NCI-H82 treated with DMSO at 0.1 percent for 48 hours (cell line): ENCODE measurements around the gene ACOXL.

Source experiments
- DNase-seq: peaks from one replicate; lab custom pipeline; 2025; ENCODE audit not compliant: unreplicated experiment; lab: John Stamatoyannopoulos, UW

The ACOXL gene

DNA sequence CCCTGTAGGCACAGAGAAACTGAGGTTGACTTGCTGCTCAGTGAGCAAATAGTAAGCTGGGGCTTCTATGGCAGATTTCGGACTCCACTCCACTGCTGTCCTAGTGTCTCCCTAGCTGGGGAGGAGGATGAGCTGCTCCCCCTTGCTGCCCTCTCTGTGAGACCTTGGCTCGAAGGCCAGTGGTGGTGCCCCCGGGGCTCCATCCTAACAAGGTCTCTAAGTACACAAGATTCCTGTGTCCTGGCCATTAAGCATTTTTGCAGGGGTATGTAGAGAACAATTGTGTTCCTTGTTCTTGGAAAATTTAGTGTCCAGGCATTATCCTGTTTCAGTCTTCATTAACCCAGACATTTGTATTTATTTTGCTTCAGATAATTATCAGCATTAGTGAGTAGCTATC is 367.0 kb downstream of the ACOXL start:
- no peak for DNase-seq

DNA sequence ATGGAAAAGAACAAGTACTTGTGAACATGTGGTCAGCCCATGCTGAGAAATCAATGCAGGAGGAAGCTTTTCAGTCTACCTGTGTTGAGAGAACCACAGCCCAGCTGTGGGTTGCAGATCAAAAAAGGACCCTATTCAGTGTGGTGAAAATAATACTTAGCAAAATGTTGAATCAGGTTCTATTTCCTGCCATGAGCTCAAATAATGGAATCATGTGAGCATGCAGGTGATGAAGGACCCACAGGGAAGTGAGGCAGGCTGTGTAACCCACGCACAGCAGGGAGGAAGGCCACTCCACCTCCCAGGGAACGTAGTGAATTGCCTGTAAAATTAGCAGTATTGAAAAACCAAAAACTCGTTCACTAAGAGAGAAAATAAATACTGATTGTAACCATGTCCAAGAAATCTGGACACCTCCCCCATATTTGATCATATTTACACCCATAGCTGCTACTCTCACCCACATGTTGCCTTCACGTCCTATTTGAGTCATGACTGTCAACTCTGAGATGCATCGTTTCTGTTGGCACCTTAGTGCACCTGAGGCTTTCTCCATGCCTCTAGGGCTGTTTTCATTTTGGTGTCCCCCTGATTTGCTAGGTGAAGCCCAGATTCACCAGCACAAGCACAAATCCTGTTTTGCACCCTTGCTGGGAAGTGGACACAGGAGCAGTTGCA is 367.9 kb downstream of the ACOXL start:
- no peak for DNase-seq

DNA sequence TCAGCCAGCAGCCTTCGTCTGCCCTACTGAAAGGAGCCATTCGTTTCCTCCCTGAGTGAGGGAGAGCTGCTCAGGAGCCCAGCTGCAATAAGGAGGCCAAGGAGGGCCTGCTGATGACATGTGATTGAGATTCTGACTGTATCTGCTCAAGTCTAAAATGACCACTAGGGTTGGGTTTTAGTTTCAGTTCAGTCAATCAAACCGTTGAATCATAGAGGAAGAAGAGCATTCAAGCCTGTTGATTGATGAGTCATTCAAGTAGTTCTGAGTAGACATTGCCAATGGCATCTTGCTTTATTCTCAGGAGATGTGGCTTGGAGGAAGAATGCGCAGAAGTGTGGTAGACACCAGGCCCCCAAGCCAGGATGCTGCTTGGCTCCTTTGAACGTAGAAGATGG is 368.4 kb downstream of the ACOXL start:
- DNase-seq = no peak

DNA sequence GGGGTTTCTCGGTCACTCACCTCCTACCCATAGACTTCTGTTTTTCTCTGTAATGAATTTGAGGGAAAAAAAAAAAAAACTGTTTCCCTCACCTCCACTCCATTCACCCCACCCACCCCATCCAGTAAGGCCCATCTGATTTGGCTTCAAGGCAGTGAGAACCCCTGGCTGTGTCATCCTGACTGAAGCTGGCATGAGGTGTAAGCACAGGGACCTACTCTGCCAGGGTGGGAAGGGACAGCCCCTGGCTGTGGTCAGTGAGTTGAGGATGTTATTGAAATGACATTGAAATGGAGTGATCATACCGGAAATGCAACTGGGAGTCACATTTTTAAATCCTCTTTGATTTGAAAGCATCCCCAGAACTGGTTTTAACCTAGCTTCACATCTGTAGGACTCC is 369.2 kb downstream of the ACOXL start:
- no peak for DNase-seq

DNA sequence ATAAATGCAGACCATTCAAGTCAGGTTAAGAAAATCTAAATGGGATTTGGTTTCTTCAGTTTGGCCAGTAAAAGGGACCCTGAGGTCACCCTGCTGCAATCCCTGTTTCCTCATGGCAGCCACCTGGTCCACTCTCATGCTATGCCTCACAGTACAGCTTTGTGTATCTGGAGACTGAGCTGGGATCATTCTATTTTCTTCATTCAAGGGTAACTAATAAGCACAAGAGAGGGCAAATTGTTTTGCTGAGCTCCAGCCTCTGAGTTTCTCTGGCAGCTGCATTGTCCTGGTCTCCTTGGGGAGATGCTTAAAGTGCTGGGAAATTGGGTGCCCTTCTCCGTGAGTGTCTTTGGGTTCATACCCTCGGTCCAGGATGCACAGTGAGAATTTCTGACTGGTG is 369.8 kb downstream of the ACOXL start:
- no peak for DNase-seq

DNA sequence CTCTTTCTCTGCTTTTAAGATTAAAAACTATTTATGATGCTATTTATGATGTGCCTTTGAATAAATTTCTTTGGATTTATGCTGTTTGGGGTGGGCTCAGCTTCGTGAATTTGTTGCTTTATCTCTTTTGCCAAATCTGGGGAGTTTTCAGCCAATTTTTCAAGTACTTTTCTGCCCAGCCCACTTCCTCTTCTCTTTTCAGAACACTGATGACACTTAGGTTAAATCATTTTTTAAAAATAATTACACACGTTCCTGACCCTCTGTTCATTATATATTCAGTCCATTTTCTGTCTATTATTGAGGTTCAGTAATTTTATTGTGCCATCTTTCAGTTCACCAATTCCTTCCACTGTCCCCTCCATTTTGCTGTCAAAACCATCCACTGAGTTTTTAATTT is 373.6 kb downstream of the ACOXL start:
- no peak for DNase-seq

DNA sequence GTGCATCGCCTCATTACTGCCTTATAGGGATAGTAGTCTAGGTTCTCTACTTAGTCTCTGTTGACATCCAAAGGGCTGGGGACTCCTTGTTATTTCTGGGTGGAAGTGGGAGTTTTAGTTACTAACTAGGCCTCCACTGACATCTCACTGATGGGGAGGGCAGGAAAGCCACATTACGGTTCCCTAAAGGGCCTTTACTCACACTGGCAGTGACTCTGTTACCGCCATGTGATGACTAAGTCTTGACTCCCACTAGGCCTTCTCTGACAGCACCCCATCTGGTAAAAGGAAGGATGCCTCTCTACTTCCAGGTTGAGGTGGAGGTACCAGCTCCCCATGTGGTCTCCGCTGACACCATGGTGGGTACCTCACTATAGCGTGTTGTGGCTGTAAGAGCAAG is 374.3 kb downstream of the ACOXL start:
- DNase-seq = no peak

DNA sequence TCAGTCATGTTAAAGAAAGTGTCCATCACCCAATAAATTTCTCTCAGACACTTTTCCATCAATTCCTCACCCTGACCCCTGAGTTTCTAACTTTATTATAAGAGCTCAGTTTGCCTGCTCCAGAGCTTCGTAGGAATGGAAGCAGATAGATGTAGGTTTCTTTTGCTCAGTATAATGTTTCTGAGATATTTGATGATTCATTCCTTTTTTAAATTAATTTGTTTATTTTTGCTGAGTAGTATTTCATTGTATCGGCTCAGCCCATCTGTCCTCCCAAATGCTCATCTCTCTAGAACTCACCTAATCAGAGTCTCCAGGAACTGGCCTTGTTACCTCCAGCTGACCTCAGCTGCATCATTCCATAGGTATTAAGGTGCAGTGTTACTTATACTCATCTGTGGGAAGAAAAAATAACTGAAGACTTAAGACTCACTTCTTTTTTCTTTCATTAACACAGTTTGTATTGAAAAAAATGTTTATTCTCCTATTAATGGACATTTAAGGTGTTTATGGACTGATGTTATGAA is 376.4 kb downstream of the ACOXL start:
- DNase-seq = no peak

DNA sequence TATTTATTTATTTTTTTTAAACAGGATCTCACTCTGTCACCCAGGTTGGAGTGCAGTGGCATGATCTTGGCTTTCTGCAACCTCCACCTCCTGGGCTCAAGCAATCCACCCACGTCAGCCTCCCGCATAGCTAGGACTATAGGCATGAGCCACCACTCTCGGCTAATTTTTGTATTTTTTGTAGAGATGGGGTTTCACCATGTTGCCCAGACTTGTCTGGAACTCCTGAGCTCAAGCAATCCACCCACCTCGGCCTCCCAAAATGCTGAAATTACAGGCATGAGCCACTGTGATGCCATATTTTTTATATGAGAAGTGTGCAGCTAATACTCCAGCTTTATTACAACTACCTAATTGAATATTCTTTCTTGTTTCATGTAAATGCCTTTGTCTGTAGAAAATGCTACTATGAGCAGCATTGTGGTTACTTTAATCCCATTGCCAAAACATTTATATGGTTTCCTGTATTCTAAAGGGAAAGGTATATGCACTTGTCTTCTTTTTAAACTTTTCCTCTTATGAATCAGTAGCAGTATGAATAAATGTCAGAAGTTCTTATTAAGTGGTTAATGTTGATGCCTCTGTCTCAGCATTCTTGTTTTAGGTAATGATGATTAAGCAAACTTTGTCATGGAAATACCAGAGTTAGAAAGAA is 378.9 kb downstream of the ACOXL start:
- no peak for DNase-seq

DNA sequence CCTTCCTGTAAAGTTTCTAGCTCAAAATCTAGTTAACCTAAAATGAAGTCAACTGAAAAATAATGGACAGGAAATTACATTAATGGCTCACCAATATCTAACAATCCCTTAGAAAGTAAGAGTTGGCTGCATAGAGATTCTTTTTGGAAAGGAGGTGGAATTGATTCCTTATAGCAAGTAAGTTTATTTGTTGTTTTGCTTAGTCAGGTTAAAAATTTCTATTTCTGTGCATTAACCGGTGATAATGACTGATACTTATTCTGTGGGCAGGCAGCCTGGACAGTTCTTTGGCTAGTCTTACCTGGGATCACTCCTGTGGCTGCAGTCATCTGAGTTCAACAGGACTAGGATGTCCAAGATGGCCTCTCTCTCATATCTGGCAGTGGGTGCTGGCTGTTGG is 381.5 kb downstream of the ACOXL start:
- DNase-seq = no peak

DNA sequence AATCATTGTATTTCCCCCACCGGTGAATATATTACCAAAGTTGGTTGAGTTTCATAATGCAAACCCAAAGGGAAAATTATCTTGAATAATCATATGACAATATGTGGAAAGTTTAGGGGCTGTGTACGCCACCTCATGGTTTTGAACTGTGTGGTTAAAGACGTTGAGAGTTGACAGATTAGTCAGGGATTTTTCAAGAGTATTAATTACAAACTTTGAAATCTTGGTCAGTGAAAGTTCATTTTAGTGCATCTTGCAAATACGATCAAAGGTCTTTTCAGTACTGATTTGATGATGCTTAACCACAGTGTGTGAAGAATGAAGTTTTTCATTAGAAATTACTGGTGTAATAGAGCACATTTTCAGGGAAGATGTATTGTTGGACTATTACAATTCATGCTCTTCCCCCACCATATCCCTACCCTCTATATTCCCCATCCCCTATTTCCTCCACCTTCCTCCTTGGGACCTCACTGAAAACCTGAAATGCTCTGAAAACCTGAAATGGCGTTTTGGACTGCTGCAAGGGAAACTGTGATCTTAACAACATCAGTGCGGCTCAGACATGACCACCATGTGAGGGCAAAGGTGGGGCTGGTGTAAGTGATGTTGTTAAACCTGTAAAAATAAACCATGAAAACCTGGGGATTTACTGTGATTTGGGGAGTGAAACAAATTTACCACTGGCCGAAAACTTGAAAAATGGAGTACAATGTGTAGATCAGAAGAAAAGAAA is 383.8 kb downstream of the ACOXL start:
- no peak for DNase-seq

DNA sequence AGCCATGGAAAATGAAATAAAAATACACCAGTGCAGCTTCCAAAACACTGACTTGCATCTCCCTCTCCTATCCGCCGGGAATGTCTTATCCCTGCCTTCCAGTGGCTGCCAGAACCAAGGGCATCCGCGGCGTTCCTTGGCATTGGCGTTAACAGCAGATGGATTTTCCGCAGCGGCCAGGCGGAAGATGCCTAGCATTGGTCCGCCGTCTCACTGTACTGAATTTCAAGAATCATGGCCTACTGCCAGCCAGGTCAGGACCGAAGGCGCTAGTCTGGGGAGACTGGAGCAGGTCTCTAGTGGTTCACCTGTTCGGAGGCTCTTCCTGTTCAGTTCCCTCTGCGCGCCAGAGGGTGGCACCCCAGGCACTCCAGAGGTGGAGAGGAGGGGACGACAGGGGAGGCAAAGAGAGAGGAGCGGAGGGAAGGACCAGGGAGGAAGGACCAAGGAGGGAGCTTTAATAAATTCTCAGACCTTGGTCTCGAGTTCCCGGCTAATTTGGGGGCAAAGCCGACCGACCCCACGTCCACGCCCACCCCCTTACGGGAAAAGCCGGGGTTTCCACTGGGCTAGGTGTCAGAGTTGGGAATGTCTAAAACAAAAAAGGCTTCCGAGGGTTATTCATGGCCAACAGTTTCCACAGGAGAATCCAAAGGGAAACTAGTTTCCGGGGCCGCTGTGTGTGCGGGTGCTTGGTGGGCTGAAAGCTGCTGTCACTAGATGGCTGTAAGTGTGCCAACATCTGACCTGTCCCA is 384.6 kb downstream of the ACOXL start:
- peak; percentile 13 for DNase-seq

DNA sequence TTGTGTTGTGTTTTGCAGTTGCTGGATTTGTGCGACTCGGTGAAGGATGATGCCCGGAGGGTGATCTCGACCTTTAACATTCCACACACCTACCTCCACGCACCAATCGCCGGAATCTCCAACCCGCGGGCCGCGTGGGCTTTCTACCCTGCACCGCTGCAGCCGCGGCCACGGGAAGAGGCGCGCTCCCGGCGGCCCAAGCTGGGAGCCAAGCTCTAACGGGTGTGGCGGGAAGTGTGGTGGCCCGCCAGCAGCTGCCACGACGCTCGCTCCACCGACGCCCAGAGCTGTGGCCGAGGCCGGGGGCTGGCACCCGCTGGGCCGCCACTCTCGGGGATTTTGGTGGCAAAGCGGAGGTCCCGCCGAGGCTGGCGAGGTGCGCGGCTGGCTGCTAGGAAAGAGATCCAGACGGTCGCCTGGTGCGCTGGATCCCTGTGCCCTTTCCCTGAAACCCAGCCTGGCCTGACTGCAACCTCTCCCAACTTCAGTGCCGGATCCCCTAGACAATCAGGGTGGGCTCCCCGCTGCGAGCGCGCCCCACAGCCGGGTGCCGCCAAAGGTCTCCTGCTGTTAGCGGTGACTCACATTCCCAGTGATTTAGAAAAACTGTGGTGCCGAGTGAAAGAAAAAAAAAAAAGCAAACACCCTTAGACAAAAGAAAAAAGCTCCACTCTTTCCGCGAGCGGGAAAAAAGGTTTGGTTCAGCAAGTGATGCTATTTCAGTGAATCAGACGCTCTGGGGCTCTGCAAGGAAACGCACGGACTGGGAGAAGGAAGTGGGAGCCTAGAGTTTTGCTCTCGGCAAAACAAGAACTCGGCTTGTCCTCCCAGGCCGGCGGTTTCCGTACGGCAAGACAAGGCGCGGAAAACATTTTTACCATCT is 385.5 kb downstream of the ACOXL start:
- DNase-seq = no peak

DNA sequence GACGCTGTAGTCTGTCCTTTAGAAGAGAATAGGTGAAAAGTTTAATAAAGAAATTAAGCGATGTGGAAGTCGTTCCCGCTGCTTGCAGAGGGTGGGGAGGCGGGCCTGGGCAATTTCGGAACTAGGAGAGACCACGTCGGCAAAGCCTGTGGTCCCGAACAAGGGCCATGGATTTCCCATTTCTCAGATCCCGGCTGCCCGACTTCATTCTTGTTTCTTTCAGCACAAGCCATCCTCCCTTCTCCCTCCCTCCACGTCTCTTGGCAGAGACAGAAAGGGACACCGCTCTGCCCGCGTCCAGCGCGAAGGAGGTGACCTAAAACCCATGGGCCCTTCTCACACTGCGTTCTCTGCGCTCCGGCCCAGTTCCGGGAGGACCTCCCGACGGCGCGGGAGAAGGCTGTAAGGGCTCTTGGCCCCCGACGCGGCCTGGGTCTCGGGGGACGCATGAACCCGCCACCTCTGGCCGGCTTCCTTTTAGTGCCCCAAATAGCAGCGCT is 386.2 kb downstream of the ACOXL start:
- DNase-seq = no peak

DNA sequence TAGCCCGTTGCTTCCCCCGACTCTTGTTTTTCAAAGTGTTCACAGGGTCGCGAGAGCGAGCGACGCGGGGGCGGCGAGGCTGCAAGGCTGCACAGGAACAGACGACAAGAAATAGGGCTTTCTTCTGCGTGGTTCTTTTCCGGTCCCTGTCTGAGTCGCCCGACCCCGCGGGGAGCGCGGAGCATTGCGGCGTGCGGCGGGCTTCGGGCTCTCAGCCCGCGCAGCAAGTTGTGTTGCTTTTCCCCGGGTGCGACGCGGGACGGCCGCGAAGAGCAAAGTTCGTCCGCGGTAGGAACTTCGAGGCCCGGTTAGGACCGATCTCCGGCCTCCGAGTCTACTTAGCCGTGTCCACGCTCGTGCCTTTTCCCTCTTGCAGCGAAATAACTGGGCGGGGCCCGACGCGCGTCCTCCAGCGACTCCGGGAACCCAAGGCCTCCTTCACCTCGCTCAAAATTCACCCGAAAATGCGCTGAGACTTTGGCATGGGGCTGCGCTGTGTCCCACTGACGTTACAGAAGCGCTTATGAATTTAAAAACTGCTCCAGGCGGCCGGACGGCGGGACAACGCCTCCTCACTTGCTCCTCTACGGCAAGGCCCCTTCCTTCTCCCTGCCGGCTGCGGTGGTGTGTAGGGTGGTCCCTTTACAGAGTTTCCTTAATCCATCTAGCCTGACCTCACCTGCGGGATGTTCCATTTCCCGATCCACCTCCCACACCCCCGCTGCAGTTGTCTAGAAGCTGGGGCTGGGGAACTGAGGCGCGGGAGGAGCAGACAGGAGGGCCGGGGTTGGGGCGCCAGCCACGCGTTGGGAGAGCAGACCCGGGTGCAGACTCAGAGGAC is 386.8 kb downstream of the ACOXL start:
- no peak for DNase-seq

DNA sequence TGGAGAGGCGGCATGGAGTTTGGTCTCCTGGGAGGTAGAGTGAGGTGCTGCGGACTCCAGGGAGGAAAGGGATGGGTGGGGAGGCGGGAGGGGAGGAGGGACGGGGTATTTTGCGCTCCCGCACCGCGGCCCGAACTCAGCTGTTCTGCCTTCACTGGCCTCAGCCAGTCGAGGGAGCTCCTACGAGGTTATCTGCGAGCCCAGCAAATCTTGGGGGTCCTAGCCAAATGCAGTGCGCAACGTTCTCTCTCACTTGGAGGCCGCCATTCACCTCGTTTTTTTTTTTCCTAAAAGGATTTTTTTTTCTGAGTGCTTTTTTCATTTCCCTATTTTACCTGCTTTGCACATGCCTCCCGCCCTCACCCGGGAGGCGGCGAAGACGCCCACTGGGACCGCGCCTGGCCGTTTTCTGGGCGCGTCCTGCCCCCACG is 387.5 kb downstream of the ACOXL start:
- no peak for DNase-seq

DNA sequence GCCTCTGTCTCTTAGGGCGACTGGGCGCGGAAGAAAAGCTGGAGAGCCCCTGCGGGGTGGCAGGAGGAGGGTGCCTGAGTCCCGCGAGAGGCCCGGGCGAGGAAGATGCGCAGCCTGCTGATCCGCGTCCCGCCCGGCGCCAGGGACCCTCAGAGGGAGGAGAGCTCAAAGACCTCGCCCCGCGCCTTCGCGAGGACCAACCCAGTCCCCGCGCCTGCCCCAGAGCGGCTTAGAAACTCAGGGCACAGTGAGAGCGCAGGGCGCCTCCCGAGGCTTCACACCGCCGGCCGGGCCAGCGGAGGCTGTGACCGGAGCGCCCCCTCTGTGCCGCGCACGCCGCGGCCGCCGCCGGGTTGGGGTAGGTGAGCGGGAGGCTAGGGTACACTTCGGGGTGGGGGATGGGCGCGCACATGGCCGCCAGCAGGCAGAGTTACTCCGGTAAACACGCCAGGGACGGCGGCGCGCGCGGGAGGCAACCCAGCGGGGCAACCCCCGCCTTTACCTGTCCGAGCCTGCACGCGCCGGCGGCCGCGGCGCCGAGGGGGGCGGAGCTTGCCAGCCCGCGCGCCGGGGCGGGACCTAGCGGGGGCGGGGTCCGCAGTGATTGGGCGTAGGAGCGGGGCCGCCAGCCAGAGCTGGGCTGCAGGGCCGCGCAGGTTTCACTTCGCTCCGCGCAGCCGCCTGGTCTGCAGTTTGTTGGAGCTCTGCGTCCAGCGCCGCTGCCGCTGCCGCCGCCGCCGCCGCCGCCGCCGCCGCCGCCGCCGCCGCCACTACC is 388.1 kb downstream of the ACOXL start, which contains the start of gene BCL2L11:
Gene BCL2L11 (plus strand): TSS at position 662 of the 775 bp plus-strand sequence. CDS start 2,832 bp downstream, outside the sequence.
- DNase-seq = peak; percentile 81
